Panc1 (cell line): ENCODE results near the gene PHOX2A. TPM values are rescaled to one million over a fixed set of nuclear protein-coding genes. Genes with fewer than 3 reads are reported as not detected.

ENCODE experiments used
- ATAC-seq: fragments of 200-7000 bp; cut with Tn5 transposase; 2 replicates; pipeline ENCODE4 v1.9.1; 2020; ENCODE audit warnings: mild to moderate bottlenecking, moderate library complexity
- BruUV-seq: library from RNA; stranded (reverse); fragments of 400-500 nt; replicated peaks from 2 replicates; lab custom pipeline; 2021; lab: Mats Ljungman, UMichigan
- CTCF ChIA-PET: fragments of 300-600 bp; sonication (Branson Sonifier 250); formaldehyde crosslinking; loops from one replicate; lab custom pipeline; 2022; ENCODE audit warnings: antibody characterized with exemption; lab: Charles Lee
- POLR2A ChIA-PET: fragments of 300-600 bp; sonication (Branson Sonifier 250); formaldehyde crosslinking; loops from one replicate; lab custom pipeline; 2022; ENCODE audit warnings: antibody characterized with exemption; lab: Charles Lee
- DNase-seq: peaks from one replicate; pipeline ENCODE4 v3.0.0-alpha.2; 2010; ENCODE audit warnings: low read depth, low spot score
- H3K27ac ChIP-seq: 2 replicates; pipeline ENCODE4 v1.5.1; 2011; ENCODE audit warnings: mild to moderate bottlenecking, low read length, inconsistent platforms
- H3K27me3 ChIP-seq: fragments of 200-500 bp; sonication (Bioruptor generic); 2 replicates; pipeline ENCODE4 v1.6.0; 2014; ENCODE audit warnings: low read length, inconsistent platforms; ENCODE audit not compliant: control insufficient read depth, insufficient read depth
- H3K36me3 ChIP-seq: fragments of 200-500 bp; sonication (Bioruptor generic); 2 replicates; pipeline ENCODE4 v1.5.1; 2014; ENCODE audit warnings: inconsistent platforms, mild to moderate bottlenecking, low read length, moderate library complexity; ENCODE audit not compliant: control insufficient read depth, insufficient read depth
- H3K4me1 ChIP-seq: 2 replicates; pipeline ENCODE4 v1.5.1; 2011; ENCODE audit warnings: inconsistent platforms, mild to moderate bottlenecking, low read length, moderate library complexity; ENCODE audit not compliant: control insufficient read depth, insufficient read depth
- H3K4me3 ChIP-seq, 2 experiments: 2 replicates each; pipeline ENCODE4 v1.5.1; 2011 to 2012; ENCODE audit warnings: low read depth in 2 of 2, low read length in 2 of 2, mild to moderate bottlenecking in 2 of 2, inconsistent platforms in 1 of 2, moderate library complexity in 1 of 2
- H3K9me3 ChIP-seq: fragments of 200-500 bp; sonication (Bioruptor generic); 2 replicates; pipeline ENCODE4 v1.5.1; 2014; ENCODE audit warnings: low read depth, mild to moderate bottlenecking, inconsistent platforms, low read length, moderate library complexity; ENCODE audit not compliant: control insufficient read depth, insufficient read depth
- POLR2AphosphoS5 ChIP-seq: IDR thresholded peaks from 2 replicates; pipeline ENCODE4 v1.6.1; 2012; ENCODE audit warnings: mild to moderate bottlenecking, low read depth, low read length, moderate library complexity
- SIN3A ChIP-seq: IDR thresholded peaks from 2 replicates; pipeline ENCODE4 v1.6.1; 2012; ENCODE audit warnings: low read depth, mild to moderate bottlenecking, low read length, moderate library complexity, borderline replicate concordance; ENCODE audit not compliant: insufficient read depth
- TCF7L2 ChIP-seq: IDR thresholded peaks from 2 replicates; pipeline ENCODE4 v1.6.1; 2011; ENCODE audit warnings: mild to moderate bottlenecking, low read depth, low read length, inconsistent platforms
- in situ Hi-C: cut with HindIII; loops from 2 replicates; pipeline ENCODE4 v1.10.0; 2016; ENCODE audit warnings: low sequenced_read_pairs, low pct_unique_long_range_greater_than_20kb
- intact Hi-C: fragments of 100-400 bp; cut with micrococcal nuclease; formaldehyde crosslinking; loops from one replicate; pipeline ENCODE4 v1.10.0; 2022; ENCODE audit not compliant: unreplicated experiment
- total RNA-seq: library from RNA; stranded (reverse); gene quantifications from one replicate; pipeline ENCODE4 v1.2.1, GENCODE V29; 2021; ENCODE audit not compliant: unreplicated experiment
- TF ChIP-seq, protein P1 (sequence below), 2 experiments: IDR thresholded peaks; 2 replicates each; pipeline ENCODE4 v1.6.1; 2011 to 2012; ENCODE audit warnings: low read depth in 2 of 2, control low read depth in 1 of 2, low read length in 1 of 2, mild to moderate bottlenecking in 1 of 2, moderate library complexity in 1 of 2; ENCODE audit not compliant: insufficient read depth in 1 of 2
- TF ChIP-seq, protein P2 (sequence below): fragments of 450-650 bp; IDR thresholded peaks from 2 replicates; pipeline ENCODE4 v1.5.1; 2017; ENCODE audit warnings: mild to moderate bottlenecking

Gene PHOX2A
- total RNA-seq, 1 experiment from 2014 or later = not detected

DNA sequence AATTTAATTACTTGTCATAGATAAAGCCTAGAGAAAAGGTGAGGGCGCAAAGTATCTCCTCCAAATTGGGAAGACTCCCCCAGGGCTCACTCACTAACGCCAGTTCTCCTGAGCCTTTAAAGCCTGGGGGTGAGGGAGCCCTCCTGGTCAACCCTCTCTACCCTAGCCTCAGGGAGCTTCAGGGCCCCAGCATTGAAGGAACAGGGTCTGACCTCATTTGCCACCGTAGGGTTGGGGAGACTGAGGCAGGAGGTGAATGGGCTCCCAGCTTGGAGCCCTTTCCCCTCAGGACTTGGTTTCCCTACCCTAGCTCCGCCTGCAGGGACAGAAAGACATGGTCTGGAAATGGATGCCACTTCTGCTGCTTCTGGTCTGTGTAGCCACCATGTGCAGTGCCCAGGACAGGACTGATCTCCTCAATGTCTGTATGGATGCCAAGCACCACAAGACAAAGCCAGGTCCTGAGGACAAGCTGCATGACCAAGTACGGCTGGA, 25.7 kb downstream of the PHOX2A start:
- ChIA-PET CTCF (no interaction called here), POLR2A (no interaction called here)
- no TSS peak for BruUV-seq
- DNase-seq = no peak
- ATAC-seq = no peak
- no peaks in the 10 kb centered on the region for H3K9me3 ChIP-seq
- peaks cover 3% of the 10 kb centered on the region; the same call in 1 of the 2 replicates for H3K27me3 ChIP-seq
- intact Hi-C loops (no loop called here), in situ Hi-C loops (no loop called here)
- H3K4me3 ChIP-seq = no peak overlapping the region
- no peak for TF ChIP-seq POLR2AphosphoS5
- TF ChIP-seq, protein P1, sequence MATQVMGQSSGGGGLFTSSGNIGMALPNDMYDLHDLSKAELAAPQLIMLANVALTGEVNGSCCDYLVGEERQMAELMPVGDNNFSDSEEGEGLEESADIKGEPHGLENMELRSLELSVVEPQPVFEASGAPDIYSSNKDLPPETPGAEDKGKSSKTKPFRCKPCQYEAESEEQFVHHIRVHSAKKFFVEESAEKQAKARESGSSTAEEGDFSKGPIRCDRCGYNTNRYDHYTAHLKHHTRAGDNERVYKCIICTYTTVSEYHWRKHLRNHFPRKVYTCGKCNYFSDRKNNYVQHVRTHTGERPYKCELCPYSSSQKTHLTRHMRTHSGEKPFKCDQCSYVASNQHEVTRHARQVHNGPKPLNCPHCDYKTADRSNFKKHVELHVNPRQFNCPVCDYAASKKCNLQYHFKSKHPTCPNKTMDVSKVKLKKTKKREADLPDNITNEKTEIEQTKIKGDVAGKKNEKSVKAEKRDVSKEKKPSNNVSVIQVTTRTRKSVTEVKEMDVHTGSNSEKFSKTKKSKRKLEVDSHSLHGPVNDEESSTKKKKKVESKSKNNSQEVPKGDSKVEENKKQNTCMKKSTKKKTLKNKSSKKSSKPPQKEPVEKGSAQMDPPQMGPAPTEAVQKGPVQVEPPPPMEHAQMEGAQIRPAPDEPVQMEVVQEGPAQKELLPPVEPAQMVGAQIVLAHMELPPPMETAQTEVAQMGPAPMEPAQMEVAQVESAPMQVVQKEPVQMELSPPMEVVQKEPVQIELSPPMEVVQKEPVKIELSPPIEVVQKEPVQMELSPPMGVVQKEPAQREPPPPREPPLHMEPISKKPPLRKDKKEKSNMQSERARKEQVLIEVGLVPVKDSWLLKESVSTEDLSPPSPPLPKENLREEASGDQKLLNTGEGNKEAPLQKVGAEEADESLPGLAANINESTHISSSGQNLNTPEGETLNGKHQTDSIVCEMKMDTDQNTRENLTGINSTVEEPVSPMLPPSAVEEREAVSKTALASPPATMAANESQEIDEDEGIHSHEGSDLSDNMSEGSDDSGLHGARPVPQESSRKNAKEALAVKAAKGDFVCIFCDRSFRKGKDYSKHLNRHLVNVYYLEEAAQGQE (IDR thresholded peaks at IDR 0.05; ENCODE audit: insufficient read depth in 1 of 2, low read depth in 2 of 2, low read length in 1 of 2) = no peak
- TF ChIP-seq, protein P2, sequence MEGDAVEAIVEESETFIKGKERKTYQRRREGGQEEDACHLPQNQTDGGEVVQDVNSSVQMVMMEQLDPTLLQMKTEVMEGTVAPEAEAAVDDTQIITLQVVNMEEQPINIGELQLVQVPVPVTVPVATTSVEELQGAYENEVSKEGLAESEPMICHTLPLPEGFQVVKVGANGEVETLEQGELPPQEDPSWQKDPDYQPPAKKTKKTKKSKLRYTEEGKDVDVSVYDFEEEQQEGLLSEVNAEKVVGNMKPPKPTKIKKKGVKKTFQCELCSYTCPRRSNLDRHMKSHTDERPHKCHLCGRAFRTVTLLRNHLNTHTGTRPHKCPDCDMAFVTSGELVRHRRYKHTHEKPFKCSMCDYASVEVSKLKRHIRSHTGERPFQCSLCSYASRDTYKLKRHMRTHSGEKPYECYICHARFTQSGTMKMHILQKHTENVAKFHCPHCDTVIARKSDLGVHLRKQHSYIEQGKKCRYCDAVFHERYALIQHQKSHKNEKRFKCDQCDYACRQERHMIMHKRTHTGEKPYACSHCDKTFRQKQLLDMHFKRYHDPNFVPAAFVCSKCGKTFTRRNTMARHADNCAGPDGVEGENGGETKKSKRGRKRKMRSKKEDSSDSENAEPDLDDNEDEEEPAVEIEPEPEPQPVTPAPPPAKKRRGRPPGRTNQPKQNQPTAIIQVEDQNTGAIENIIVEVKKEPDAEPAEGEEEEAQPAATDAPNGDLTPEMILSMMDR = no peak
- no peak for TF ChIP-seq SIN3A
- no peak for TF ChIP-seq TCF7L2
- no peak overlapping the region for H3K27ac ChIP-seq
- no peaks in the 10 kb centered on the region for H3K36me3 ChIP-seq
- H3K4me1 ChIP-seq = peaks cover 11% of the 10 kb centered on the region

DNA sequence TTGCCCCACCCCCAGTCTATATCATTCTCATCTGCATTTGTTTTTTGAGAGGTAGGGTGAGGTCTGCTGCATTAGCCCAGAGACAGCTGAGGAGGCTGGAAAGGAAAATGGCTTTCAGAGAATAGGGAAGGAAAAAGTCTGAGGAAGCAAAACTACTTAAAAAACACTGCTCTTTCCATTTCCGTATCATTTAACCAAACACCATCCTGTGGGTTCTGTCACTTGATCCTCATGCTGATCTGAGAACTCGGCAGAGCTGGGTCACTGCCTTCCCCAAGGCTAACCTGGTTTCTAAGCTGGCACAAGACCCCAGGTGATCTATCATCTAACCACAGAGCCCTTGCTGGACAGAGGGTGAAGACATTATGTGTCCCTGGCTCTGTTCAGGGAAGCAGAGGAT, 26.1 kb downstream of the PHOX2A start:
- ChIA-PET CTCF (no interaction called here), POLR2A (no interaction called here)
- Histone ChIP-seq H3K4me3 (no peak overlapping the region), H3K9me3 (no peaks in the 10 kb centered on the region), H3K27me3 (peaks cover 7% of the 10 kb centered on the region; the same call in 1 of the 2 replicates), H3K36me3 (no peaks in the 10 kb centered on the region), H3K4me1 (peaks cover 11% of the 10 kb centered on the region), H3K27ac (no peak overlapping the region)
- in situ Hi-C loops = no loop called here
- intact Hi-C loops = no loop called here
- ATAC-seq (no peak), DNase-seq (no peak)
- TF ChIP-seq, protein P1 (IDR thresholded peaks at IDR 0.05; ENCODE audit: insufficient read depth in 1 of 2, low read depth in 2 of 2, low read length in 1 of 2) = no peak
- no peak for TF ChIP-seq TCF7L2
- no peak for TF ChIP-seq POLR2AphosphoS5
- TF ChIP-seq, protein P2 = no peak
- no peak for TF ChIP-seq SIN3A
- BruUV-seq = no TSS peak
